ENCODE results near the gene STARD6. TPM values are rescaled to one million over a fixed set of nuclear protein-coding genes. Genes with fewer than 3 reads are reported as not detected.

STARD6 gene
- total and polyA plus RNA-seq, 2 donors from 2014 or later, result 0.19 TPM; not detected in 1

DNA sequence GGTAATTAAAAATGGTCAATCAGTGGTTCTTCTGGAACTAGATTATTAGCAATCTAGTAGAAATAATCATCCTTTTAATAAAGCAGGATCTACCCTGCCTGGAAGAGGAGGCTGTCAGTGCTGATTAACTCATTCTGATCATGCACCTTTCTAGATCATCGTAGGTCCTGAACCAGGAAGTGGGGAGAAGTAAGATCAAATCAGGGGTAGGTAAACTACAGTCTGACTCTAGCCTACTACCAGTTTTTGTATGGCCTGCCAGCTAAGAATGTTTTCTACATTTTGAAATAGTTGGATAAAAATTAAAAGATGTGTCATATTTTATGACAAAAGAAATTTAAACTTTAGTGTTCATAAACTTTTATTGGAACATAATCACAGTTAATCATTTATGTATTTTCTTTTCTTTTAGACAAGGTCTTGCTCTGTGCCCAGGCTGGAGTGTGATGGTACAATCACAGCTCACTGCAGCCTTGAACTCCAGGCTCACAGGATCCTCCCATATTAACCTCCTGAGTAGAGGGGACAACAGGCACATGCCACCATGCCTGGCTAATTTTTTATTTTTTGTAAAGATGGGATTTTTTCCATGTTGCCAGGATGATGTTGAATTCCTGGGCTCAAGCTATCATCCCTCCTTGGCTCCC, 36.1 kb upstream of the STARD6 start:
- Histone ChIP-seq H3K27ac (ENCODE audit: low read depth in 2 of 2, low read length in 2 of 2) (no peak overlapping the region), H3K4me3 (ENCODE audit: low read length in 3 of 3) (no peak overlapping the region), H3K27me3 (ENCODE audit: control insufficient read depth, insufficient read depth, low read length) (no peaks in the 10 kb centered on the region), H3K4me1 (ENCODE audit: control insufficient read depth in 2 of 3, insufficient read depth in 2 of 3, low read depth in 1 of 3, low read length in 3 of 3) (no peaks in the 10 kb centered on the region), H3K36me3 (ENCODE audit: control insufficient read depth in 2 of 3, insufficient read depth in 3 of 3, low read length in 3 of 3) (no peaks in the 10 kb centered on the region), H3K9ac (ENCODE audit: low read length in 3 of 3) (no peak overlapping the region), H3K9me3 (ENCODE audit: control insufficient read depth in 2 of 3, insufficient read depth in 1 of 3, low read length in 3 of 3) (no peaks in the 10 kb centered on the region)
- intact Hi-C loops (cut with DNase I), result no loop called here
- TF ChIP-seq, protein P1, sequence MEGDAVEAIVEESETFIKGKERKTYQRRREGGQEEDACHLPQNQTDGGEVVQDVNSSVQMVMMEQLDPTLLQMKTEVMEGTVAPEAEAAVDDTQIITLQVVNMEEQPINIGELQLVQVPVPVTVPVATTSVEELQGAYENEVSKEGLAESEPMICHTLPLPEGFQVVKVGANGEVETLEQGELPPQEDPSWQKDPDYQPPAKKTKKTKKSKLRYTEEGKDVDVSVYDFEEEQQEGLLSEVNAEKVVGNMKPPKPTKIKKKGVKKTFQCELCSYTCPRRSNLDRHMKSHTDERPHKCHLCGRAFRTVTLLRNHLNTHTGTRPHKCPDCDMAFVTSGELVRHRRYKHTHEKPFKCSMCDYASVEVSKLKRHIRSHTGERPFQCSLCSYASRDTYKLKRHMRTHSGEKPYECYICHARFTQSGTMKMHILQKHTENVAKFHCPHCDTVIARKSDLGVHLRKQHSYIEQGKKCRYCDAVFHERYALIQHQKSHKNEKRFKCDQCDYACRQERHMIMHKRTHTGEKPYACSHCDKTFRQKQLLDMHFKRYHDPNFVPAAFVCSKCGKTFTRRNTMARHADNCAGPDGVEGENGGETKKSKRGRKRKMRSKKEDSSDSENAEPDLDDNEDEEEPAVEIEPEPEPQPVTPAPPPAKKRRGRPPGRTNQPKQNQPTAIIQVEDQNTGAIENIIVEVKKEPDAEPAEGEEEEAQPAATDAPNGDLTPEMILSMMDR (IDR thresholded peaks at IDR 0.05; ENCODE audit: borderline replicate concordance, extremely low read depth, insufficient read depth), result no peak
- DNase-seq (no peak), FAIRE-seq (no peak)

DNA sequence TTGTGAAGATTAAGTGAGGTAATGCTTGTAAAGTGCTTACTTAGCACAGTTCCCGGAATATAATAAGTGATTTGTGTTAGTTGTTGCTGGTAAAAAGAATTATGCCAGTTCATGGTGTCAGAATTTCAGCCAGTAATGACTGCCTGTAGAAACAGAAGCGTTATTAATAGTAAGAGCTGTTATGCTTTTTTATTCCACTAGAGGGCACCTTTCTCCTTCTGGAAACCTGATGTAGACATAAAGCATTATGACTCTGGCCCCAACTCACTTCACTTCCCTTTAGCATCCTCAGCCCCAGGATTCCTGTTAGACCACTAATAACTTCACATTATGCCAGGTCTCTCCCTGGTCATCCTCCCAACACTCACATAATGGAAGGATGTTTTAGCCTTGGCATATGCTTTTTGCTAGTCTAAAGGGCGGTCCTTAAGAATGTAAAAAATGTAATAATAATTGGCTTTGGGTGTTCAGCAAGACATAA, 34.9 kb upstream of the STARD6 start:
- intact Hi-C loops (cut with DNase I), result no loop called here

DNA sequence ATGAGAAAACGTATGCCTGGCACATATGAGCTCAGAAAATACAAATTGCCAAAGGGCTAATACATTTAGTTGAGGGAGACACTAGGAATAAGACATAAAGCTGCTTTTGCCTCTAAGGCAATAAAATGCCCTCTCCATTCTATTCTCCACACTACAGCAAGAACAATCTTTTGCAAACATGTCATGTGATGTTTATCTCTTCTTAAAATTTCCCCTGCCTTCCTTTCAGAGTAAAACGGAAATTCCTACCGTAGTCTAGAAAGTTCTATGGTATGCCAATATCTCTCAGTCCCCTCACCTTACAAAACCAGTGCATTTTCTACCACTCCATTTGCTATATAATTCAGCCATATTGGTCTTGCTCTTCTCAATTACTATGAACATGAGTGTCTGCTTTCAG, 33.2 kb upstream of the STARD6 start:
- no peaks in the 10 kb centered on the region for H3K9me3 ChIP-seq (ENCODE audit: control insufficient read depth in 2 of 3, insufficient read depth in 1 of 3, low read length in 3 of 3)
- H3K36me3 ChIP-seq (ENCODE audit: control insufficient read depth in 2 of 3, insufficient read depth in 3 of 3, low read length in 3 of 3), result no peaks in the 10 kb centered on the region
- H3K9ac ChIP-seq (ENCODE audit: low read length in 3 of 3), result no peak overlapping the region
- no peak overlapping the region for H3K4me3 ChIP-seq (ENCODE audit: low read length in 3 of 3)
- no peaks in the 10 kb centered on the region for H3K4me1 ChIP-seq (ENCODE audit: control insufficient read depth in 2 of 3, insufficient read depth in 2 of 3, low read depth in 1 of 3, low read length in 3 of 3)
- no peak overlapping the region for H3K27ac ChIP-seq (ENCODE audit: low read depth in 2 of 2, low read length in 2 of 2)
- intact Hi-C loops (cut with DNase I), result no loop called here
- TF ChIP-seq, protein P1 (IDR thresholded peaks at IDR 0.05; ENCODE audit: borderline replicate concordance, extremely low read depth, insufficient read depth), result no peak
- no peaks in the 10 kb centered on the region for H3K27me3 ChIP-seq (ENCODE audit: control insufficient read depth, insufficient read depth, low read length)
- DNase-seq (no peak), FAIRE-seq (no peak)

More for the DNA sequence above, 34.9 kb upstream of the STARD6 start:
- no peaks in the 10 kb centered on the region for H3K9me3 ChIP-seq (ENCODE audit: control insufficient read depth in 2 of 3, insufficient read depth in 1 of 3, low read length in 3 of 3)
- H3K4me1 ChIP-seq (ENCODE audit: control insufficient read depth in 2 of 3, insufficient read depth in 2 of 3, low read depth in 1 of 3, low read length in 3 of 3), result no peaks in the 10 kb centered on the region
- TF ChIP-seq, protein P1 (IDR thresholded peaks at IDR 0.05; ENCODE audit: borderline replicate concordance, extremely low read depth, insufficient read depth), result peak; percentile 58
- H3K4me3 ChIP-seq (ENCODE audit: low read length in 3 of 3), result no peak overlapping the region
- no peak overlapping the region for H3K9ac ChIP-seq (ENCODE audit: low read length in 3 of 3)
- peak in 2 of 5 donors; percentile 74 to 77 for DNase-seq
- no peak overlapping the region for H3K27ac ChIP-seq (ENCODE audit: low read depth in 2 of 2, low read length in 2 of 2)
- no peaks in the 10 kb centered on the region for H3K27me3 ChIP-seq (ENCODE audit: control insufficient read depth, insufficient read depth, low read length)
- peak; percentile 29 for FAIRE-seq
- no peaks in the 10 kb centered on the region for H3K36me3 ChIP-seq (ENCODE audit: control insufficient read depth in 2 of 3, insufficient read depth in 3 of 3, low read length in 3 of 3)

Data from kidney (tissue), 14 donors.